NCI-H526 treated with DMSO at 0.1 percent for 48 hours (cell line): ENCODE results near the gene AGXT.

Experiments
- DNase-seq: peaks from one replicate; lab custom pipeline; 2025; lab: John Stamatoyannopoulos, UW

Gene AGXT

DNA sequence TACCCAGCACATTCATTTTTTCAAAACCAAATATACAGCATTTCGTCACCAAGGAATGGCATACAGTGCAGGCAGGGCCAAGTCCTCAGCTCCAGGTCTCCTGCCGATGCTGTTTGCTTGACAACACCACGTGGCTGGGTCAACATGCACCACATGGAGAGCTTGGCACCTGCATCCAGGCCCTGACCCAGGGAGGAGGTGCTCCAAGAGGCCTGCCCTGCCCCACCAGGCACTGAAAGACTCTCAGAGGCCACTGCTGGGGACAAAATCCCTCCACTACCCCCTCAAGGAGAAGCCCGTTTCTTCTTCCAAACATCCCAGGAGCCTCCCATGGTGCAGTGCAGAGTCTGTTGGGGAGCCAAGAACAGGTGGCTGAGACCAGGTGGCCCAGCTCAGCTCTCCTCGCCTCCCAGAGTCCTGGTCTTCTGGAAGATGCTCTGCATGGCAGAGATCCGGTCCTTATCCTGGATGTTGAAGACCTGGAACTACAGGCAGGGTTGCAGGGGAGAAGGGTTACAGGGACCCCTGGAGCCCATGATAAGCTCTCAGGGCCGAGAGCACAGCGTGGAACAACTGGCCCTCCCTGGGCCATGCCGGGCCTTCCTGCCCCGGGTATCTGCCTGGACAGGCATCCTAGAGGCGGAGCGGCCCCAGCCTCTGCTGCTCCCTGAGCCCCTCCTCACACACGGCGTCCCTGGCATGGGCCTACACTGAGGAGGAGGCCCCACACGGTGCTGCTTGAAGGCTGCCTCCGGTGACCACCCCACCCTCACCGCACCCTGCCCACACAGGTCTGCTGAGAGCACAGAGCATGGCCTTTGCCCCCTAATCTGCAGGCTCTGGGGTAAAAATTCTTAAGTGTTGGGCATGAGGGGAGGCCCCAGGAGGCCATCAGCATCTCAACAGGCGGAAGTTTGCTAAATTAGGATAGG, 18.3 kb downstream of the AGXT start:
- no peak for DNase-seq

GRCh38 chr2:240887631-240888030, 19.0 kb downstream of the AGXT start:
- no peak for DNase-seq

- no peak for DNase-seq
Observed at GRCh38 chr2:240888130-240888889, 19.7 kb downstream of the AGXT start.

DNA sequence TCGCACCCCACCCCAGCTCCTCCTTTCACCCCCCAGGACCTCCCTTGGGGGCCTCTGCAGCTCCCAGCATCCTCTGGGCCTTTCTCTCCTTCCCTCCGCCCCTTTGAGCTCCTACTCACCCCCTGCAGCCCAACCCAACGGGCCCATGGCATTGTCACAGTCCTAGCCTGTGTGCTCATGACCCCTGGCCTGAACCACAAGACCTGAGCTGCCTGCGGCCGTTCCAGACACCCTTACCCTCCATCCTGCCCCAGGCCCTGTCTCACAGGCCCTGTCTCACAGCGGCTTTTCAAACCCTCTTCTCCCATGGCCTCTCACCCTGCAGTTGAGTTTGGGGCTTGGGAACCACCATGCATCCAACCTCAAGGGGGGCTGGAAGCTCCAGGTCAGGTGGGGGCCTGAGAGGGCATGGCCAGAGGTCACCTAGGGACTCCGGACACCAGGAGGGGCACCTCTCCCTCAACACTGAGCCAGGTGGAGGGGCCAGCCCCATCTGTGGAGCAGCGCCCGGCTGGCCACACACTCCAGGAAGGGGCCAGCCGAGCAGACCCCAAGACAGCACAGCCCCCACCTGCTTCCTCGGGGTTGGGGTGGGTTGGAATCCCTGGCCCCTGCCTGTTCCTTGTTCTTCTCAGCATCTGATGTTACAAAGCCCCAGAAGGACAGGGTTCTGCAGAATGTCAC, 20.4 kb downstream of the AGXT start:
- no peak for DNase-seq

DNA sequence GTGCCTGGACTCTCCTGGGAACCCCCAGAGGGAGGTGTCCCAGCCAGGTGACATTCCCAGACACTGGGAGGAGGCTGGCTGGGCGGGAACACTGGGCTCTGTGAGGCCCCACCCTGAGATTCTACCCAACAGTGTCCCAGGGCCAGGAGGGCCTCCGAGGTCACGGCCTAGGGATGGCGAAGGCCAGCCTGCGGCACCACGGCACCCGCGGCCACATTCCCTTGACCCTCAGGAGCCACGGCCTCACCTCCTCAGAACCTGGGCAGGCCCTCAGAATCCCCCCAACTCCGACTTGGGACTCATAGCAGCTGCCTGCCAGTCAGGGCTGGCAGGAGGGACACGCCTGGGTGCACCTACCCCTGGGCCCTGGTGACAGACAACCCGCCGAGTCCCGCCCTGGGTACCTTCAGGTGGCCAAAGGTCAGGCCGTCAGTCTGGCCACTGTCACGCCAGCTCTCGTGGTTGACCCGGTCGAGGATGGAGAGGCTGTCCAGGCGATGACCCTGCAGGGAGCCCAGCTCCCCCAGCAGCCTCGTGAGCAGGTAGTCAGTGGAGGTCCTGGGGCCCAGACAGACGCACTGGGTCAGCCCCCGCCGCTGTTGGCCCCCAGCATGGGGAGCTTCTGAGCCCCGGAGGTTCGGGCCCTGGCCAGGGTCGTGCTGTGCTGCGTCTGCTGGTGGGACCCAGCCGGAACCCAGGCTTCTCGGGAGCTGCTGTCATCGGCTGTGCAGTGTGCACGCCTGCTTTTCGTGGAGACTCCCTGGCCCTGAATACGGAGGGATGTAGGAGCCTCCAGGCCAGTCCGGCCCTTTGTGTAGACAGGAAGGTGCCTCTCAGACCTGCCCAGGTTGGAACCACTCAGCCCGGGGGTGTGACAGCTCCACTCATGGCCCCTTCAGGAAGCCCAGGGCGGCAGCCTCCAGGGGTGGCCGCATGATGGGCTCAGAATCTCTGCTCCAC, 21.3 kb downstream of the AGXT start:
- no peak for DNase-seq

DNA sequence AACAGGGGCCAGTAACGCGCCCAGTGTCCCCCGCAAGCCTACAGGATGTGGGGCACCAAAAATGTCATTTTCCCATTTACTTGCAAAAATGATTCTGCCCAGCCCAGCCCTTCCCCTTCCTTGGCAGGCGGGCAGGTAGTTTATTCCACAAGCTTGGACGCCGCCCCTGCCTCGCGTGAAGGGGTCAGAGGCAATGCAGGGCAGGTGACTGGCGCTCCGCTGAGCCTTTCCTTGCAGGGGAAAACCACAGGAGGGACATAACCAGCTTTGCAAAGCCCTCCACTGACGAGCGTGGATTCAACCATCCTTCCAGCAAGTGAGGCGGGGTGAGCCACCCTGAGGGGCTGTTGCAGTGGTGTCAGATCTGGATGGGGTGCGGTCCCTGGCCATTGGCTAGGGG, 22.1 kb downstream of the AGXT start:
- no peak for DNase-seq

GRCh38 chr2:240891492-240892340, 23.1 kb downstream of the AGXT start:
- DNase-seq, result no peak

DNA sequence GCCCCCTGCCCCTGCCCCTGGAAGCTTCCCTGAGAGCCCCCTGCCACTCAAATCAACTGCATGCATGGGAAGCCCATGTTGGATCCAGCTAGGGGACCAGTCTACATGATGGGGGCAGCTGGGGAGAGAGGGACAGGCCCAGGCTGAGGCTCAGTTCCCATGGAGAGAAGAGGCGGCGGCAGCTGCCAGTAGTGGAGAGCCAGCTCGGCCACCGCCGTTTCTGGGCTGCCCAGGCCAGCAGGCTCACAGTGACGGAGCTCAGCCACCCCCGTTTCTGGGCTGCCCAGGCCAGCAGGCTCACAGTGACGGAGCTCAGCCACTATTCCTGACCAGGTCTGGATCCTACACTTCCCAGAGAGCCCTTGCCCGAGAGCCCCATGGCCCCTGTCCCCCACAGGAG, 23.7 kb downstream of the AGXT start:
- DNase-seq, result no peak

DNA sequence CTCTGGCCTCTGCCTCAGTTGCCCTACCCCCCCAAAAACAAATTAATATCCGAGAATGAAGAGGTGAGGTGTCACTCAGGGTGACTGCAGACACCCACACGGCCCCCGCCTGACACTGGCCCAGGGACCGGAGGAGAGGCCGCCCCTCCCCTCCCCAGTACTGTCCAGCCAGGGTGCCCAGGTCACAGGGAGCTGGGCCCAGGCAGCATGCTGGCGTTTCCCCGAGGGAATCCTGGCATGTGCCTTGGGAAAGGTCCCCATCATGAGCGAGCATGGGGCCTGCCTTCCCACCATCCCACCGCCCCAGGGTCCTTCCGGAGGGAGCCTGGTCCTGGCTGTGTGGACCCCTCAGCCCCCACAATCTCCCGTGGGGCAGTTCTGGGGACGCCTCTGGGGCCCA, 24.3 kb downstream of the AGXT start:
- DNase-seq, result no peak

DNA sequence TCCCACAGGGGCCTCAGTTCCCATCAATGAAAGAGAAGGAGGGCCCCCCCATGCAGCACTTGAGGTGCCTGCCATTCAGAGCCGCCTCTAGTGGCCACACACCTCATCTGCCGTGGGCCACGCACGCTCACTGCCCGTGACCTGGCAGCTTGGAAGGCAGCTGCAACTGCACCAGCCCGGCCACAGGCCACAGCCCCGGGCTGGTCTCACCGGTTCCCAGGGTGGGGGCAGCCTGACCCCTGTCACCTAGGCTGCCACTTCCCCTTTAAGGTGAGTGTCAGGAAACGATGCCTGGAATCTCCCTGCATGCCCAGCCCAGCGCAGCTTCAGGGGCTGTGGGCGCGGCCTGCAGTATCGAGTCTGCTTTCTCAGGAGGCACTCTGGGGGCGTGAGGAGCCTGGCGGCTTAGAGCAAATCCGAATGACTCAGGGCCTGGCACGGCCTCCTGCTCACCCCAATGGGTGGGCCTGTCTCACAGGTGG, 24.8 kb downstream of the AGXT start:
- DNase-seq, result no peak

DNA sequence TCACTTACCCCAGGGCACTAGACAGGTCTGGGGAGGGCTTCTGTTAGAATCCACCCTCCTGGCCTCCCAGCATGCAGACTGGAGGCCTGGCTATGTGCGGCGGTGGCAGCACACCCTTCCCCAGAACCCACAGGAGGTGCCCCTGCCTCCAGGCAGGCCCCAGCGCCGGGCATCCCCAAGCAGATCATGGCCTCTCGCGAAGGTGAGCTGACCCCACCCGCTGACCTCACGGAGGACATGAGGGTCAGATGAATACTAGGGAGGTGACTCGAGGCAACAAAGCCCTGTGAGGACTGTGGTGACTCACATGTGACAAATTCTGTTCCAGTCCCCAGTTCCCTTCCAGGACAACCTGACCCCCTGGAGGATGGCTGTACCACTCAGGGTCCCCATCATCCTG, 25.4 kb downstream of the AGXT start:
- no peak for DNase-seq

GRCh38 chr2:240894836-240895558, 26.4 kb downstream of the AGXT start:
- DNase-seq, result no peak

DNA sequence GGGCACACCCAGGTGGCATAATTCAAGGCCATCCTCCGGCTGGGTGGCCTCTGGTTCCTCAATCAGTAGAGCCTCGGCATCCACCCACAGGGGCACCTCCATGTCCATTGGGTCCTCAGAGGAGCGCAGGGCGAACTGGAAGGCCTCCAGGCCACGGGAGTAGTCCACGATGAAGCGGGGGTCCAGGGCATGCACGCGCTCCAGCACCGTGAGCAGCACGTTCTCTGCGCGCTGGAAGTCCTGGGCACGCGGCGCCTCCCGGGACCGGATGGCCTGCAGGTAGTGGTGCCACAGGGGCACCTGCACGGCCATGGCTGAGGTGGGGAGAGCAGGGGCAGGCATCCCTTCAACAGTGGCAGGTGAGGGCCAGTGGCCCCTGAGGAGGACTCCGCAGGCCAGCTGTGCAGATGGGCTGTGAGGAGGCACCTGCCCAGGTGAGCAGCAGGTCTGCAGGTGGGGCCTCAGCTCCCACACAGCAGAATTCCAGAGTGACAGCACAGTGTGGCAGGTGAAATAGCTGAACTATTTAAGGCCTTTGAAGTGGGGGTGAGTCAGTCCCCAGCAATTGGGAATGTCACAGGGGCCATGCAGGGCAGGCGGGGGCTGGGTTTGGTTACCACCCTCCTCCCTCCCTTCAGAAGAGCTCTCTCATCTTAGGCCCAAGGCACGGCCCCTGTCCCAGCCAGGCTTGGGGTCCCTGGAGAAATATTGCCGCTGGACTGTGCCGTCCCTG, 27.2 kb downstream of the AGXT start, which contains the start of gene MAB21L4:
Gene MAB21L4, minus strand, starts transcription at position 501 of the 733 bp plus-strand sequence. Its CDS starts 159 bp downstream, at position 342.
- DNase-seq, result no peak

DNA sequence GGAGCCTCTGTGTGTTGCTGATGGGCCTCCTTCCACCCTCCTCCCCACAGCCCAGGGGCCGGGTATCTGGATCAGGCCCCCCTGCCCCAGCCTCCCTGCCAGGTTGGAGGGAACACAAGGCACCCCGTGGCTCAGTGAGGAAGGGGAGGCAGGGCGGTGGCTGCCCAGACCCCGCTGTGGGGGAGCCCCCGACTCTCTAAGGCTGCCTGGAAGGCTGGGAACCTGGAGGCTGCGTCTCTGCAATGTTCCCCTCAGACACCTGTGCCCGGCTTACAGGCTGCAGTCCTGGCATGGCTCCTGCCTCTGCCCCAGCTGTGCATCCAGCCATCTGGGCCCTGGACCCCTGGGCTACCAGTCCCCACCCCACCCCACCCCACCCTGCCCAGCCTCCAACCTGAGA, 27.8 kb downstream of the AGXT start:
- no peak for DNase-seq

DNA sequence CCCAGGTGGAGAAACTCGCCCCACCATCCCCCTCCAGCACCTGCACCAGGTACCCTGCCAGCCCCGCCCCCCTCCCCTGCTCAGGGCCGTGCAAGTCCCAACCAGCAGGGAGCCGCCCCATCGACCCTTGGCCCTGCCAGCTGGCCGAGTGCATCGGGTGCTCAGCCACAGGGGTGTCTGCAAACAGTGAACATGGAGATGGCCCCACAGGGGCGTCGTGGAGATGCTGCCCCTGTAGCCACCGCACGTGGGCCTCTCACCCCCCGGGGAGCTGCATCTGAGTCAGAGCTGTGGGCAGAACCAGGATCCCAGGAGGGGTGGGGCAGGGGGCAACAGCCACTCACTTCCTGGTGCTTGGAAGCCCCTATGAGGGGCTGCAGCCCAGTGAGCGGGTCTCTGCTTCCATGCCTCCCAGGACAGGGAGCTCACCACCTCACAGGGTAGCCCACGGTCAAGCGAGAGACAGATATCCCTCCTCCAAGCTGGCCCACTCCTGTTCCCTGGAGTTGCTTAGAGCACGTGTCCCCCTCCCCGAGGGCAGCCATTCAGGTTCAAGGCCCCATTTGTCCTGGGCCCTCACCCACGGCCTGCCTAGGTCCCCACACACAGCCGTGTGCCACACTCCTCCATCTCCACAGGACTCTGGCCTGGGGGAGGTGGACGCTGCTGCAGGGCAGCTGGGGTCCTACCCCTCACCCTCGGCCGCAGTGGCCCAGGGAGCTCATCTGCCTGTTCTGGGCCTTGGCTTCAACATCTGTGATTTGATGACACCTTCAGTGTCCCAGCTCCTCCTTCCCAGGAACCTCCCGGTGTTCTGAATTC, 28.5 kb downstream of the AGXT start:
- no peak for DNase-seq

GRCh38 chr2:240898108-240898730, 29.6 kb downstream of the AGXT start:
- DNase-seq, result no peak

GRCh38 chr2:240898731-240899467, 30.3 kb downstream of the AGXT start:
- DNase-seq, result no peak
